GM18499 (cell line): ENCODE measurements around the gene FIGLA.

Experiments used
- ATAC-seq: cut with Tn5 transposase; IDR thresholded peaks from one replicate; pipeline ENCODE4 v1.9.1; 2021; ENCODE audit warnings: moderate number of reproducible peaks; ENCODE audit not compliant: insufficient read depth, unreplicated experiment

FIGLA gene

GRCh38 chr2:70777450-70777849 is 13.0 kb downstream of the FIGLA start:
- ATAC-seq, result no peak

GRCh38 chr2:70776266-70776665 is 14.2 kb downstream of the FIGLA start:
- ATAC-seq, result no peak

GRCh38 chr2:70775141-70775540 is 15.3 kb downstream of the FIGLA start:
- no peak for ATAC-seq

GRCh38 chr2:70772486-70773155 is 17.8 kb downstream of the FIGLA start:
- ATAC-seq, result no peak

DNA sequence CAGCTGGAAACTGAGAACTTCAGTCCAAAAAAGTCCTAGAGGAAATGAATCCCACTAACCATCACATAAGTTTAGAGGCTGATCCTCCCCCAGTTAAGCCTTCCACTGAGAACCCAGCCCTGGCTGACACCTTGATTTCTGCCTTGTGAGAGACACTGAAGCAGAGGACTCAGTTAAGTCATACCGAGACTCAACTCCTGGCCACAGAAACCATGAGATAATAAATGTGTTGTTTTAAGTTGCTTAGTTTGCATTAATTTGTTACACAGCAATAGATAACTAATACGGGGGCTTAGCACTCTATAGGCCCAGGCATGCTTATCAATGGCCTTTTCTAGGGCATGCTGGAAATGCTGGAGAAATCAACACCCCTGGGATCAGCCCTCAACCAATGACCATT is 19.0 kb downstream of the FIGLA start:
- no peak for ATAC-seq

GRCh38 chr2:70769450-70769849 is 21.0 kb downstream of the FIGLA start:
- no peak for ATAC-seq

GRCh38 chr2:70768590-70769085 is 21.8 kb downstream of the FIGLA start:
- no peak for ATAC-seq

DNA sequence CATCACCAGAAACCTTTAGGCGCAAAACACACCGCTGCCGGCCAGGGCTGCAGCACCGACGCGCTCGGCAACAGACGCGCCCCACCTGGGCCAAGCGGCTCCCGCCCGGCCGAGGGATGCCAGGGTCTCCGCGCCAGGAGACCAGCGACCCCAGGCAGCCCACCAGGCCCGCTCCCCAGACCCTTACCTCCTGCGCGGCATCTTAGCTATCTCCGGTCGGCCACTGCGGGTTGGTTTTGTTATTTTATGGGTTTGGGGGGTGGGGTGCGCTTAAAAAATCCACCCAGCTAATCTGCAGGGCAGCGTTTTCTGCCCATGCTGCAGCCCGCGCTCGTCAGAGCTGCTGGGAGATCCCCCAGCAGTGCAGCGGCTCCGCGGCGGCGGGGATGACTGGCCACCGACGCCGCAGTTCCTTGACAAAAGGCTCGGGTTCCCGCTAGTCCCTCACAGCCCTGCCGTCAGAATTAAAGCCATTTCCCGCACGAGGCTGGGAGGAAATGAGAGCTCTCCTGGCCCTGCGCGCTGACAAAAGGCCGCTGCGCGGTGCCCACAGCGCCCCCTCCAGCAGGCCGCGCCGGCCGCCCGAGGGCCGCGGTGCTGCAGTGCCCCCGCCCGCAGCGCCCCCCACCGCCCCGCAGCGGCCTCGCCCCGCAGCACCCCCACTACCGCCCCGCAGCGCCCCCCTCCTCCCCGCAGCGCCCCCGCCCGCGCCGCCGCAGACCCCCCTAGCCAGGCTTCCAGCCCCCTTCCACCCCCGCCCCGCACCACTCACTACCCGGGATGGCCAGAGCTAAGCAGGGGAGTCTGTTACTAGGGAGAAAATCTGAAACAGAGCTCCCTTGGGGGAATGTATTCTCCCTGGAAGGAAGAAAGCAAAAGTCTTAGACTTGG is 22.5 kb downstream of the FIGLA start, which contains the start of gene ADD2:
ADD2 (minus strand) TSS at position 502 of the 891 bp plus-strand sequence. CDS start 61,792 bp downstream, outside the sequence.
- ATAC-seq, result no peak

DNA sequence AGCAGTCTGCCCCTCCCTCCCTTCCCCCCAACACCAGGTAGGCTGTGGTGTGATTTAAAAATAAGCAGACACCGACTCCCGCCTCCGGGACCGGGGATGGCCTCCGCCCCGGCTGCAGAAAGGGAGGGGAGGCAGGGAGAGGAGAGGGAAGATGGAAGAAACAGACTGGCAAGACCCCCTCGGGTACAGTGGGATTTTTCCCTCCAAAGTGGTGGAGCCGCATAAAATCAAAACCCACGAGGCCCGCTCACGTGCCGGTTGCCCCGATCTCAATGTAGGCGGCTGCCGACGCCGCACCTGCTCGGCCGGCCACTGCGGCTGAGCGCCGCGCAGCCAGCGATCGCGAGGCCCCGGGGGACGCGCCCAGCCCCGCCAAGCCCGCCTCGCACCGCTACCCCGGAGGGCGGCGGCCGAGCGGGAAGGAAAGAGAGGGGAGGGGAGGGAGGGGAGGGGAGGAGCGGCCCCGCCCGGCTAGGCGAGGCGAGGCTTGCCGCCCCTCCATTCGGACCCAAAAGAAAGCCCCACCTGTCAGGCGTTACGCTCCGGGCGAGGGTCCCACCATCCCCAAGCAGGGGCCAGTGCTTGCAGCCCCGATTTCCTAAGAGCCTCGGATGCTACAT is 23.3 kb downstream of the FIGLA start:
- no peak for ATAC-seq

DNA sequence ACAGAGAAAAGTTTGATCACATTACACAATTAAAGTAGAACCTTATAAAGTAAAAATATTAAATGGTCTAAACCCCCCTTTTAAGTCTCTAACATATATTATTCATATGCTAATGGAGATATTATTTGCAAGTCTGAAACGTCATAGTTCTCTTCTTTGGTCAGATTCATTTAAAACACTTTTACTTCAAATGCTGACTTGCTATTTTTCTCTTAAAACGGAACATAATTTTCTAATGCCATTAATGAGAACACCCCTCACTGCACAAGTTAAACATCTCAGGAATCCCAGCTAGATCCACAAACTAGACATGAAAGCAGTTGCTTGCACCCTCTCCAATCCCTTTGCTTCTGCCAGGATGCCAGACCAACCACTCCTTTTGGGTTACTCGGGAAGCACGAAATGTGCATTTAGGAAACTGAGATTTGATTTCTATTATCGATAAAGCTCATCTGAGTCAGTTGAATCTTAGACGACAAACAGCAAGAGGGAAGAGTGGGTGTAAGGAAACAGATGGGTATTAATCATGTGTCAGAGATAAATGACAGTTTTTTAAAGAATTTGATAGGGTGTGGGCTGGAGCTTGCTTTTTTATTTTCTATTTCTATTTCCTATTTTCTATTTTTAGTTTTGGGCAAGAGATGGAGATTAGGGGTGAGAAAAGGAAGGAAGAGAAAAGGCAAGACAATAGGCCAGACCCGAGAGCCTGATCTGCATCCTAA is 23.9 kb downstream of the FIGLA start:
- no peak for ATAC-seq

- no peak for ATAC-seq
Measured at GRCh38 chr2:70765507-70765906, 24.9 kb downstream of the FIGLA start.

GRCh38 chr2:70759446-70759845 is 31.0 kb downstream of the FIGLA start:
- ATAC-seq, result no peak

DNA sequence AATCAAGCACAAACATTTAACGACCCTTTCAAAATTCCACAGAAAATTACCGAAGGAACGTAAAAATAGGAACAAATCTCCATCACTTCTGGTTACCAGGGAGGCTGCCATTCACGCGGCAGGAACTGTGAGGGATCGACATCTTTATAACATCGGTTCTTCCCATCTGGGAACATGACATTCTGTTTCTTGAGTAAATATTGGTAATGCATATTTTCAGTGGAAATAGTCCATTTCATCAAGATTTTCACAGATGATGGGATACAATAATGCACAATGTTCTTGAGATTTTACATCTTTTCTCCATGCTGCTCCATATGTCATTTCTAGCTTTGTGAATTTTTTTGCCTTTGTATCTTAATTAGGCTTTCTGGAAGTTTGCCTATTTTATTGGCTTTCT is 32.5 kb downstream of the FIGLA start:
- ATAC-seq, result no peak

DNA sequence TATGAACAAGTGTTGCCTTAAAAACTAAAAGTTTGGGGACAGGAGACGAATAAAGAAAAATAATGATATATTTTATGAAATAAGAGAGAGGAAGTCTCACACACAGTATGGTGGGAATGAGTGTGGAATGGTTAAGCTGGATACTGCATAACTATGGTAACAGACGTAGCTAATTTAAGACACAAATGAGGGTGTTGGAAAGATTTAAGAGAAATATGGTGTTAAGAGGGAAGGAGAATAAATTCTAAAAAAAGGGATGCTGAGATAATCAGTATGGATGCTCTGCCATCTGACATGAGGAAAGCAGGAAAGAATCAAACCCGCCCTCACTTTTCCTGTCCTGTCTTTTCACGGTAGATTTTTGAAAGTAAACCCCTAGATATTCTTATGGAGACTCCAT is 33.1 kb downstream of the FIGLA start:
- ATAC-seq, result no peak

- ATAC-seq, result no peak
Measured at GRCh38 chr2:70756128-70756527, 34.3 kb downstream of the FIGLA start.

- no peak for ATAC-seq
Measured at GRCh38 chr2:70753902-70754301, 36.5 kb downstream of the FIGLA start.

DNA sequence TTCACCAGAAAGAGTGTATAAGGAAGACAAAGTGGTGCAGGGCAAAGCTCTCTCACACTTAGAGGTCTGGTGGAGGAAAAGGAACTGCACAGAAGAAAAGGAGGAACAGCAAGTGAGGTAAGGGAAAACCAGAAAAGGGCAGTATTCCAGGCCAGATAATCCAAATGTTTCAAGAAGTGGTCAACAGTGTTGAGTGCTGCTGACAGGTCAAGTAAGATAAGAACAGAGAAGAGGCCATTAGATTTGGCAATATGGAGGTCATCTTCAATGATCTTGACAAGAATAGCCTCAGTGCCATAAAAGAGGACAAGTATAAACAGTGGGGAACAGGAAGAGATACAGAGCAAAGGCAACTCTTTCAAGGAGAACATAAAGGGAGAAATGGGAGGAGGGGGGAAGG is 37.4 kb downstream of the FIGLA start:
- ATAC-seq, result no peak

GRCh38 chr2:70752396-70752795 is 38.0 kb downstream of the FIGLA start:
- no peak for ATAC-seq

DNA sequence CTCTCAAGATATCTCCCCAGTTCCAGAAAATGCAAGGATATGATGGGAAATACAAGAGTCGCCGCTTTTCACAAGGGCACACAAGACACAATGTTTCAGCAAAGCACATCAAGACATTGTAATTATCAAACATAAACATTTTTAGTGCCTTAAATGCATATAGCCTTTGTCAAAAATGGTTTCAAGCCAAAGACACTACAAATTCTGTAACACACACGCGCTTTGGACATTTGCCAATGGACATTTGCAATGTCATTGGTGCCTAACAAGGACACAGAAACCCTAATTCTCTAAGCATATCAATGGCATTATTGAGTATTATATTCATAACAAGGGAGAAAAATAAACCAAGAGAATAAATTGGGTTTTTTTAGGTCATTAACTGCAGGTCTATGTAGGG is 38.6 kb downstream of the FIGLA start:
- no peak for ATAC-seq

DNA sequence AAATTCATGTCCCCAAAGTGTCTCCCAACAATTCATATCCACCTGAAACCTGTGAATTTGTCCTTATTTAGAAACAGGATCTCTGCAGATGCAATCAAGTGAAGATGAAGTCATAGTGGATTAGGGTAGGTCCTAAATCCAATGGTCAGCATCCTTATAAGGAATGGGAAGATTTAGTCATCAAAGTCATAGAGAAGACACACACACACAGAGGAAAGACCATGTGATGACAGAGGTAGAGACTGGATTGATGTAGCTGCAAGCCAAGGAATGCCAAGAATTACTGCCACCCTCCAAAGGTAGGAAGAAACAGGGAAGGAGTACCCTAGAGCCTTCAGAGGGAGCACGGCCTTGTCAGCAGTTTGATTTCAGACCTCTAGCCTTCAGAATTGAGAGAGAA is 40.1 kb downstream of the FIGLA start:
- ATAC-seq, result no peak
